GM13976 (cell line): ENCODE data around the gene RC3H2.
"Not testable (repeated sequence)": the region's sequence is repeated elsewhere in the genome, so short reads cannot be mapped to it uniquely, and the experiment has no call there.

Source experiments
- DNase-seq: peaks from one replicate; pipeline ENCODE4 v3.0.0; 2012; ENCODE audit warnings: low spot score
- in situ Hi-C: fragments of 300-500 bp; cut with MboI; formaldehyde crosslinking; loops from one replicate; pipeline ENCODE4 v1.12.0; 2022; ENCODE audit warnings: low sequenced_read_pairs, mixed read lengths, inconsistent platforms; ENCODE audit not compliant: unreplicated experiment
- TF ChIP-seq, protein P1 (sequence below): IDR thresholded peaks from 2 replicates; pipeline ENCODE4 v1.5.1; 2012; ENCODE audit warnings: borderline replicate concordance, mild to moderate bottlenecking; ENCODE audit not compliant: insufficient read depth; ENCODE audit errors: extremely low read depth, missing control alignments, control extremely low read depth

Gene RC3H2

DNA sequence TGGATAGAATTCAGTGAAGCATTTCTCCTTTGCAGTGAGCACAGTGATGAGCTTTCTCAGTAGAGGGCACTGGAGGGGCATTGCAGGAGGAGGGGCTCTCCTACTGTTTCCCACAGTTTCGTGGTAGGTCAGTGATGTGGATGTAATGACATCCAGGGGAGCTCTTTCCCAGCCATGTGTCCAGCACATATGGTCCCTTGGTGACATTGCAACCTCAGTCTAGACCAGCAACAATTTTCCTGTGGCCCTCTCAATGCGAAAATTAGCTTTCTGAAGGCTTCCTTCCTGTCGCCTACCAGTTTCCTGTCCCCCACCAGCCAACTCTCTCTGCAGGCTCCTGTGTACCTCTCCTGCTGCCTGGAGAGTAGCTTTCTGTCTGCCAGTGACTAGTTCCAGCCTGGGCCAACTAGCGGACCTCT, 69.8 kb downstream of the RC3H2 start:
- peak; percentile 55 for DNase-seq
- TF ChIP-seq, protein P1, sequence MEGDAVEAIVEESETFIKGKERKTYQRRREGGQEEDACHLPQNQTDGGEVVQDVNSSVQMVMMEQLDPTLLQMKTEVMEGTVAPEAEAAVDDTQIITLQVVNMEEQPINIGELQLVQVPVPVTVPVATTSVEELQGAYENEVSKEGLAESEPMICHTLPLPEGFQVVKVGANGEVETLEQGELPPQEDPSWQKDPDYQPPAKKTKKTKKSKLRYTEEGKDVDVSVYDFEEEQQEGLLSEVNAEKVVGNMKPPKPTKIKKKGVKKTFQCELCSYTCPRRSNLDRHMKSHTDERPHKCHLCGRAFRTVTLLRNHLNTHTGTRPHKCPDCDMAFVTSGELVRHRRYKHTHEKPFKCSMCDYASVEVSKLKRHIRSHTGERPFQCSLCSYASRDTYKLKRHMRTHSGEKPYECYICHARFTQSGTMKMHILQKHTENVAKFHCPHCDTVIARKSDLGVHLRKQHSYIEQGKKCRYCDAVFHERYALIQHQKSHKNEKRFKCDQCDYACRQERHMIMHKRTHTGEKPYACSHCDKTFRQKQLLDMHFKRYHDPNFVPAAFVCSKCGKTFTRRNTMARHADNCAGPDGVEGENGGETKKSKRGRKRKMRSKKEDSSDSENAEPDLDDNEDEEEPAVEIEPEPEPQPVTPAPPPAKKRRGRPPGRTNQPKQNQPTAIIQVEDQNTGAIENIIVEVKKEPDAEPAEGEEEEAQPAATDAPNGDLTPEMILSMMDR: peak; percentile 12
- in situ Hi-C loops: no loop called here

DNA sequence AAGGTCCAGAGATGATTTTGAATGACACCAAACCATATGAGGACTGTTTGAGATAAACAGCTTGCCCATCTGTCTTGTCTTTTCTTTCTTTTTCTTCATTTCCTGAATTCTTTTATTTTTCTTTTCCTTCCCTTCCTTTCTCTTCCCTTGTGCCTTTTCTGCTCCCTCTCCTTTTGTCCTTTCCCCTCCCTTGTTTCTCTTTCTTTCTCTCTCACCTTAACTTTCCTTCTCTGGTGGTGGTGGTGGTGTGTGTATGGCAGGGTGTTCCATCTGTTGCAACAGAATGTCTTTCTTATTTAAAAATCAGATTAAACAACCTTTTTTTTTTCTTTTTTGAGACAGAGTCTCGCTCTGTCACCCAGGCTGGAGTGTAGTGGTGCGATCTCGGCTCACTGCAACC, 73.0 kb downstream of the RC3H2 start:
- in situ Hi-C loops: no loop called here
- no peak for DNase-seq
- TF ChIP-seq, protein P1: no peak

DNA sequence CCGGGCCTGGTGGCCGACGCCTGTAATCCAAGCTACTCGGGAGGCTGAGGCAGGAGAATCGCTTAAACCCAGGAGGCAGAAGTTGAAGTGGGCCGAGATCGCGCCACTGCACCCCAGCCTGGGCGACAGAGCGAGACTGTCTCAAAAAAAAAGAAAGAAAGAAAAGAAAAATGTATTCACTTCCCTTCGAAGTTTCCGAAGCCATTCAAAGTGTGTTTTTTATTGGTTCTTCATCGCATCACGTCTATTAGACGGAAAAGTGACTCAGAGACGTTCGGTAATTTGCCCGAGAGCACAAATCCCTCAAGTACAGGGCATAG, 76.2 kb downstream of the RC3H2 start:
- in situ Hi-C loops, DNase-seq: not testable (repeated sequence)

DNA sequence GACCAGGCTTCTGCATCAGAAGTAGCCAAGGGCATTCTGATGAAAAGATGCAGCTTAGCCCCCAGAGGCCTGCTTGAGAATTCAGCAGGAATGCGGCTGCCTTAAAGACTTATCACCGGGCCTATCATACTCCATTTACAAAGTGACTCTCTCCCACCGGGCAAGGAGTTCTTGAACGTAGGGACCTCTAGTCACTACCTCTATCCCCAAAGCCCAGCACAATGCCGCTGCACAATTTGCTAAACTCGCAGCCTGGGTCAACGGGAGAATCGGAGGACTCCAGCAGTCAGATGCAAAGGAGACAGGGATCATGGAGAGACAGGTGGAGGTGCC, 77.4 kb downstream of the RC3H2 start:
- DNase-seq: no peak
- TF ChIP-seq, protein P1: no peak
- in situ Hi-C loops: no loop called here

DNA sequence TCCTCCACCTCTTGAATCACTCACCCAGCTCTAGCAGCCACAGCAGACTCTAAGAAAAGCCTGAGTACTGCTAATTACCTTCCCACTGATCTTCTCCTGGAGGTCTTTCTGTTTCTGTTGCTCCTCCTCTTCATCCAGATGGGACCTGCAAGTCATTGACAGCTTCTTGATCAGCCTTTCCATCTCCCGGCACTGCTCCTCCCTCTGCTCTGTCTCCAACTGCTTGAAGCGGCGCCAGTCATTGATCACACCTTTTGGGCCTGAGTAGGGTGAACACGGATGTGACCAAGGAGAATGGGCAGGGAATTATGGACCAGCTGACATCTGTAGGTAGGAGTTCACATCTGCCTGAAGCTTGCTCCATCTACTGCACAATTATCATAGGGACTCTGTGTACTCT, 82.2 kb downstream of the RC3H2 start:
- TF ChIP-seq, protein P1: no peak
- DNase-seq: no peak
- in situ Hi-C loops: no loop called here

DNA sequence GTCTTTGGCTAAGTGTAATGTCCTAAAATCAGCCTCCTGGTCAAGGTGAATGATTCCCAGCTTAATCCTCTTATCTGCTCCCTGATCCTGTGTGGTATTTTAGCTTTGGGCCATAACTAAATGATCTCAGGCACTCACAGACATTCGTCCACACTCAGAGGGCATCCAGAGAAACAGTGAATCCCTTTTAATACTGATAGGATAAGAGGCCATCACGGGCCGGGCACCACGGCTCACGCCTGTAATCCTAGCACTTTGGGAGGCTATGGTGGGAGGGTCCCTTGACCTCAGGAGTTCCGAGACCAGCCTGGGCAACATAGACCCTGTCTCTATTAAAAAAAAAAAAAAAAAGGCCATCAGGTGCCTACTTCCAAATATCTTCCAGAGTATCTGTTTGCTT, 83.1 kb downstream of the RC3H2 start:
- in situ Hi-C loops: no loop called here

DNA sequence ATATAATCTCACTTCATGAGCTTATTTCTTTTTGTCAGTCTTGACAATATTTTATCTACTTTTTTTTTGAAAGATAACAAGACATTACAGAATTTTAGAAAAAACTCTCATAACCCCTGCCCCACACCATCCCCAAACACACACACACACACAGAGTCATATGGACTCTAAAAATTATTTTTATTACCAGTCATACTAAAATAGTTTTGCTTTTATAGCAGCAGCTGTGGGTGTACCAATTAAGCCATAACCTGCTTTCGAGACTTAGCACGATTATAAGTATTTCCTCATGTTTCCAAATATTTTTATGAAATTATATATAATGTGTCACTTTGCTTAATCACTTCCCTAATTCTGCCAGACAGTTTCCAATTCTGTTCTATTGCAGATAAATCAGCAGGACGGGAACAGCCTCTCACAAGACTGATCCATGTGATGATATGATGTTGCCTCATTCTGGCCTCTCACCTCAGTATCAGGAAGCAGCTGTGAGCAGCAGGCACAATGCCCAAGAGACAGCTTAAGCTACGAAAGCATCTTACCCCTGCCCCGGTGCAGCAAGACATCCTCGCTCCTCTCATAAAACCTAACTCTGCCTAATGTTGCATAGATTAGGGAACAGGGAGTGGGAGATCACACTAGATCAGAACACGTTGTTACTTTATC, 83.7 kb downstream of the RC3H2 start:
- in situ Hi-C loops: no loop called here
- no peak for DNase-seq
- TF ChIP-seq, protein P1: no peak

More for the DNA sequence above, 83.1 kb downstream of the RC3H2 start:
- TF ChIP-seq, protein P1: no peak
- DNase-seq: no peak
